Measurements from ENCODE around the gene TGM3. TPM values are rescaled to one million over a fixed set of nuclear protein-coding genes. Genes with fewer than 3 reads are reported as not detected.

Gene TGM3
- polyA plus RNA-seq, 1 donor from 2014 or later, result 0.24 TPM

GRCh38 chr20:2380601-2381000, 84.8 kb downstream of the TGM3 start, which contains the start of gene TGM6:
Gene TGM6, plus strand, starts transcription at chr20:2380901. Its CDS starts 68 bp downstream, at chr20:2380969.
- Histone ChIP-seq H3F3A (ENCODE audit: insufficient read depth, low read length, poor library complexity, severe bottlenecking) (no peaks in the 10 kb centered on the region), H3K9me3 (ENCODE audit: low read length) (no peaks in the 10 kb centered on the region), H4K20me1 (ENCODE audit: insufficient read depth) (no peaks in the 10 kb centered on the region), H3K4me3 (ENCODE audit: low read length) (no peak within 1 kb of the TSS), H3K4me2 (ENCODE audit: low read length) (no peak within 1 kb of the TSS), H3K79me2 (replicated peaks; ENCODE audit: insufficient read depth, low read length) (no peaks in the 10 kb centered on the region), H3K9me2 (ENCODE audit: insufficient read depth, low read length) (no peaks in the 10 kb centered on the region), H3K27me3 (ENCODE audit: insufficient read depth, low read depth, low read length) (no peaks in the 10 kb centered on the region), H3K36me3 (ENCODE audit: insufficient read depth, low read length) (no peaks in the 10 kb centered on the region), H2AFZ (ENCODE audit: low read depth, low read length) (no peak within 1 kb of the TSS), H3K9ac (ENCODE audit: low read length) (no peak within 1 kb of the TSS), H3K27ac (ENCODE audit: low read length) (no peak within 1 kb of the TSS)
- TF ChIP-seq MXI1 (conservative IDR thresholded peaks at IDR 0.05; ENCODE audit: poor library complexity, severe bottlenecking) (no peak), TAF1 (IDR thresholded peaks at IDR 0.05; ENCODE audit: low read depth) (no peak), RAD21 (conservative IDR thresholded peaks at IDR 0.05) (no peak), POLR2AphosphoS5 (IDR thresholded peaks at IDR 0.05) (no peak), EP300 (conservative IDR thresholded peaks at IDR 0.05; ENCODE audit: poor library complexity, severe bottlenecking) (no peak), EZH2 (IDR thresholded peaks at IDR 0.05; ENCODE audit: borderline replicate concordance, insufficient read depth, low read length, poor library complexity, severe bottlenecking) (no peak), REST (IDR thresholded peaks at IDR 0.05; ENCODE audit: borderline replicate concordance) (no peak), SMC3 (conservative IDR thresholded peaks at IDR 0.05; ENCODE audit: poor library complexity) (no peak), CTCF (IDR thresholded peaks at IDR 0.05; ENCODE audit: poor library complexity, severe bottlenecking) (no peak)

GRCh38 chr20:2381303-2381702, 85.5 kb downstream of the TGM3 start:
- Histone ChIP-seq H3K27me3 (ENCODE audit: insufficient read depth, low read depth, low read length) (no peaks in the 10 kb centered on the region), H3K9me3 (ENCODE audit: low read length) (no peaks in the 10 kb centered on the region), H3K9me2 (ENCODE audit: insufficient read depth, low read length) (no peaks in the 10 kb centered on the region), H3K79me2 (replicated peaks; ENCODE audit: insufficient read depth, low read length) (no peaks in the 10 kb centered on the region), H3K4me3 (ENCODE audit: low read length) (no peak overlapping the region), H4K20me1 (ENCODE audit: insufficient read depth) (no peaks in the 10 kb centered on the region), H2AFZ (ENCODE audit: low read depth, low read length) (no peak overlapping the region), H3K4me2 (ENCODE audit: low read length) (no peak overlapping the region), H3K27ac (ENCODE audit: low read length) (no peak overlapping the region), H3F3A (ENCODE audit: insufficient read depth, low read length, poor library complexity, severe bottlenecking) (no peaks in the 10 kb centered on the region), H3K9ac (ENCODE audit: low read length) (no peak overlapping the region), H3K36me3 (ENCODE audit: insufficient read depth, low read length) (no peaks in the 10 kb centered on the region)
- TF ChIP-seq SMC3 (conservative IDR thresholded peaks at IDR 0.05; ENCODE audit: poor library complexity), result no peak
- TF ChIP-seq TAF1 (IDR thresholded peaks at IDR 0.05; ENCODE audit: low read depth), result no peak
- TF ChIP-seq EP300 (conservative IDR thresholded peaks at IDR 0.05; ENCODE audit: poor library complexity, severe bottlenecking), result no peak
- TF ChIP-seq REST (IDR thresholded peaks at IDR 0.05; ENCODE audit: borderline replicate concordance), result no peak
- no peak for TF ChIP-seq RAD21 (conservative IDR thresholded peaks at IDR 0.05)
- TF ChIP-seq MXI1 (conservative IDR thresholded peaks at IDR 0.05; ENCODE audit: poor library complexity, severe bottlenecking), result no peak
- no peak for TF ChIP-seq CTCF (IDR thresholded peaks at IDR 0.05; ENCODE audit: poor library complexity, severe bottlenecking)
- TF ChIP-seq EZH2 (IDR thresholded peaks at IDR 0.05; ENCODE audit: borderline replicate concordance, insufficient read depth, low read length, poor library complexity, severe bottlenecking), result no peak
- TF ChIP-seq POLR2AphosphoS5 (IDR thresholded peaks at IDR 0.05), result no peak

All from neural cell (in vitro differentiated cells).